Measurements from ENCODE around the gene IDH2. TPM values are rescaled to one million over a fixed set of nuclear protein-coding genes. Genes with fewer than 3 reads are reported as not detected.
A peak's percentile ranks its signal among the peaks of the same experiment; 100 is the strongest.

Gene IDH2
- total and polyA plus RNA-seq, 2 of the 13 experiments (the other 11 are each of a cell fraction or from before 2014, with no cell fraction given) = 121 to 145 TPM

- TF ChIP-seq MEIS2 (CRISPR knock-in tag; IDR thresholded peaks at IDR 0.05) (0 out of 2 replicates have a peak, but pooled peaks have one; percentile 28), ELF3 (CRISPR knock-in tag; IDR thresholded peaks at IDR 0.05) (peak; percentile 85), ZBTB33 (CRISPR knock-in tag; IDR thresholded peaks at IDR 0.05) (peak; percentile 47; the same call in 1 of the 2 replicates), ZNF496 (CRISPR knock-in tag; IDR thresholded peaks at IDR 0.05; ENCODE audit: insufficient replicate concordance) (no peak), PRMT3 (CRISPR knock-in tag; IDR thresholded peaks at IDR 0.05; ENCODE audit: borderline replicate concordance, low read depth) (no peak), ZNF788 (CRISPR knock-in tag; IDR thresholded peaks at IDR 0.05; ENCODE audit: borderline replicate concordance) (no peak; the same call in 1 of the 2 replicates), GPBP1L1 (CRISPR knock-in tag; IDR thresholded peaks at IDR 0.05) (no peak), ZBTB2 (CRISPR knock-in tag; IDR thresholded peaks at IDR 0.05; ENCODE audit: low read depth) (no peak), BCL6 (CRISPR knock-in tag; IDR thresholded peaks at IDR 0.05) (peak; percentile 92), ZNF597 (CRISPR knock-in tag; IDR thresholded peaks at IDR 0.05) (no peak)
- TF ChIP-seq, protein P1, sequence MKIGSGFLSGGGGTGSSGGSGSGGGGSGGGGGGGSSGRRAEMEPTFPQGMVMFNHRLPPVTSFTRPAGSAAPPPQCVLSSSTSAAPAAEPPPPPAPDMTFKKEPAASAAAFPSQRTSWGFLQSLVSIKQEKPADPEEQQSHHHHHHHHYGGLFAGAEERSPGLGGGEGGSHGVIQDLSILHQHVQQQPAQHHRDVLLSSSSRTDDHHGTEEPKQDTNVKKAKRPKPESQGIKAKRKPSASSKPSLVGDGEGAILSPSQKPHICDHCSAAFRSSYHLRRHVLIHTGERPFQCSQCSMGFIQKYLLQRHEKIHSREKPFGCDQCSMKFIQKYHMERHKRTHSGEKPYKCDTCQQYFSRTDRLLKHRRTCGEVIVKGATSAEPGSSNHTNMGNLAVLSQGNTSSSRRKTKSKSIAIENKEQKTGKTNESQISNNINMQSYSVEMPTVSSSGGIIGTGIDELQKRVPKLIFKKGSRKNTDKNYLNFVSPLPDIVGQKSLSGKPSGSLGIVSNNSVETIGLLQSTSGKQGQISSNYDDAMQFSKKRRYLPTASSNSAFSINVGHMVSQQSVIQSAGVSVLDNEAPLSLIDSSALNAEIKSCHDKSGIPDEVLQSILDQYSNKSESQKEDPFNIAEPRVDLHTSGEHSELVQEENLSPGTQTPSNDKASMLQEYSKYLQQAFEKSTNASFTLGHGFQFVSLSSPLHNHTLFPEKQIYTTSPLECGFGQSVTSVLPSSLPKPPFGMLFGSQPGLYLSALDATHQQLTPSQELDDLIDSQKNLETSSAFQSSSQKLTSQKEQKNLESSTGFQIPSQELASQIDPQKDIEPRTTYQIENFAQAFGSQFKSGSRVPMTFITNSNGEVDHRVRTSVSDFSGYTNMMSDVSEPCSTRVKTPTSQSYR (CRISPR knock-in tag; IDR thresholded peaks at IDR 0.05; ENCODE audit: borderline replicate concordance) = no peak
- TF ChIP-seq, protein P2, sequence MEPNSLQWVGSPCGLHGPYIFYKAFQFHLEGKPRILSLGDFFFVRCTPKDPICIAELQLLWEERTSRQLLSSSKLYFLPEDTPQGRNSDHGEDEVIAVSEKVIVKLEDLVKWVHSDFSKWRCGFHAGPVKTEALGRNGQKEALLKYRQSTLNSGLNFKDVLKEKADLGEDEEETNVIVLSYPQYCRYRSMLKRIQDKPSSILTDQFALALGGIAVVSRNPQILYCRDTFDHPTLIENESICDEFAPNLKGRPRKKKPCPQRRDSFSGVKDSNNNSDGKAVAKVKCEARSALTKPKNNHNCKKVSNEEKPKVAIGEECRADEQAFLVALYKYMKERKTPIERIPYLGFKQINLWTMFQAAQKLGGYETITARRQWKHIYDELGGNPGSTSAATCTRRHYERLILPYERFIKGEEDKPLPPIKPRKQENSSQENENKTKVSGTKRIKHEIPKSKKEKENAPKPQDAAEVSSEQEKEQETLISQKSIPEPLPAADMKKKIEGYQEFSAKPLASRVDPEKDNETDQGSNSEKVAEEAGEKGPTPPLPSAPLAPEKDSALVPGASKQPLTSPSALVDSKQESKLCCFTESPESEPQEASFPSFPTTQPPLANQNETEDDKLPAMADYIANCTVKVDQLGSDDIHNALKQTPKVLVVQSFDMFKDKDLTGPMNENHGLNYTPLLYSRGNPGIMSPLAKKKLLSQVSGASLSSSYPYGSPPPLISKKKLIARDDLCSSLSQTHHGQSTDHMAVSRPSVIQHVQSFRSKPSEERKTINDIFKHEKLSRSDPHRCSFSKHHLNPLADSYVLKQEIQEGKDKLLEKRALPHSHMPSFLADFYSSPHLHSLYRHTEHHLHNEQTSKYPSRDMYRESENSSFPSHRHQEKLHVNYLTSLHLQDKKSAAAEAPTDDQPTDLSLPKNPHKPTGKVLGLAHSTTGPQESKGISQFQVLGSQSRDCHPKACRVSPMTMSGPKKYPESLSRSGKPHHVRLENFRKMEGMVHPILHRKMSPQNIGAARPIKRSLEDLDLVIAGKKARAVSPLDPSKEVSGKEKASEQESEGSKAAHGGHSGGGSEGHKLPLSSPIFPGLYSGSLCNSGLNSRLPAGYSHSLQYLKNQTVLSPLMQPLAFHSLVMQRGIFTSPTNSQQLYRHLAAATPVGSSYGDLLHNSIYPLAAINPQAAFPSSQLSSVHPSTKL (CRISPR knock-in tag; IDR thresholded peaks at IDR 0.05) = peak; percentile 77
These were observed 67.0 kb downstream of the IDH2 start (continued) for GRCh38 chr15:90035095-90035839.
